Measurements from ENCODE around the gene TMX2.
"Not testable (repeated sequence)": the region's sequence is repeated elsewhere in the genome, so short reads cannot be mapped to it uniquely, and the experiment has no call there.

TMX2 gene, protein sequence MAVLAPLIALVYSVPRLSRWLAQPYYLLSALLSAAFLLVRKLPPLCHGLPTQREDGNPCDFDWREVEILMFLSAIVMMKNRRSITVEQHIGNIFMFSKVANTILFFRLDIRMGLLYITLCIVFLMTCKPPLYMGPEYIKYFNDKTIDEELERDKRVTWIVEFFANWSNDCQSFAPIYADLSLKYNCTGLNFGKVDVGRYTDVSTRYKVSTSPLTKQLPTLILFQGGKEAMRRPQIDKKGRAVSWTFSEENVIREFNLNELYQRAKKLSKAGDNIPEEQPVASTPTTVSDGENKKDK

DNA sequence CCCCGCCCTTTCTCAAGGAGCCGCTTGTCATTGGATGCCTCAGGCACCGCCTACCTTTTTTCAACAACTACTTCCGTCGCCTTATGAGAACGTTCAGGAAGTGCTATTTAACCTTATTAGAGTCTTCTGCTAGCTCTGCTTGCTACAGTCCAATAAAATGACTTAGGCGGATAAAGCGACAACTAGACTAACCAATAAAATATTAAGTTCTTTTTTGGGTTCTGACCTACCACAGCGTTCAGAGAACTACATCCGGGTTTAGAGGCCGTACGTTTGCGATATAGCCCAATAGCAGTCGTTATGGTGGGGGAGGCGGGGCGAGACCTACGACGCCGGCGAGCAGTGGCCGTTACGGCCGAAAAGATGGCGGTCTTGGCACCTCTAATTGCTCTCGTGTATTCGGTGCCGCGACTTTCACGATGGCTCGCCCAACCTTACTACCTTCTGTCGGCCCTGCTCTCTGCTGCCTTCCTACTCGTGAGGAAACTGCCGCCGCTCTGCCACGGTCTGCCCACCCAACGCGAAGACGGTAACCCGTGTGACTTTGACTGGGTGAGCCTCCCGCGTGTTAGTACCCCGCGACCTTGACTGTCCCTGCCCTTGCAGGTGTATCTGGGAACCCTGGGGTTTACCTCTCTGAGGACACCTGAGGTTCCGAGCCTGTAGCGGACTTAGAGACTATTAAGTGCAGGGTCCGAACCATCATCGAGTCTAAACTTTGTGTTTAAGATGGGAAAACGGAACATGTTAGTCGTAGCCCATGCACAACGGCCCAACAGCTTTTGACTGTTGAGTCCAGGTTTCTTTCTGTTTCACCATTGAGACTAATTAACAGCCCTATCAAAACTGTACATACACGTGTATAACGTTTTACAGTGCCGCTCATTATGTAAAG, at the start of gene TMX2:
TSS of gene TMX2 (plus strand) at position 338 of the 895 bp plus-strand sequence. CDS start at position 364, 26 bp downstream.
- DNase-seq (ENCODE audit: low read depth) = peak; percentile 86

DNA sequence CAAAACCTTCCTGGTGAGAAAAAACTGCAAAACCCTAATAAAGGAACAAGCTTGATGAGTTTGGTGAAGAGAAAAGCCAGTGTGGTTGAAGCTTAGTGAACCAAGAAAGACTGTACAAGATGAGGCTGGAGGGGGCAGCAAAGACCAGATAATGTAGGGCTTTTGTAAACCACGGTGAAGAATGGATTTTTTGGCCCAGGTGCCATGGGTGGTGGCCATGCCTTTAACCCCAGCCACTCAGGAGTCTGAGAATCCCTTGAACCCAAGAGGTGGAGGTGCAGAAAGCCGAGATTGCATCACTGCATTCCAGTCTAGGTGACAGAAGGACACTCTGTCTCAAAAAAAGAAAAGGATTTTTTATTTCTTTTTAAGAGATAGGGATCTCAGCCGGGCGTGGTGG, 49.5 kb upstream of the TMX2 start:
- DNase-seq (ENCODE audit: low read depth) = no peak

DNA sequence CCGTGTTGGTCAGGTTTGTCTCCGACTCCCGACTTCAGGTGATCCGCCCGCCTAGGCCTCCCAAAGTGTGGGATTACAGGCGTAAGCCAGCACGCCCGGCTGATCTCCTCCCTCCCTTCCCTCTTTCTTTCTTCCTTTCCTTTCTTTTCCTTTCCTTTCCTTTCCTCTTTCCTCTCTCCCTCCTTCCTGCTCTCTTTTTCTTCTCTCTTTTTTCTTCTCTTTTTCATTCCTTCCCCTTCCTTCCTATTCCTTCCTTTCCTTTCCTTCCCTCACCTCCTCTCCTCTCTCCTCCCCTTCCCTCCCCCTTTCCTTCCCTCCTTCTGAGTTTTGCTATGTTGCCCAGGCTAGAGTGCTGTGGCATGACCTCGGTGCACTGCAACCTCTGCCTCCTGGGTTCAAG, 48.4 kb upstream of the TMX2 start:
- DNase-seq (ENCODE audit: low read depth) = no peak

GRCh38 chr11:57667117-57667735, 45.2 kb upstream of the TMX2 start:
- DNase-seq (ENCODE audit: low read depth) = peak; percentile 88

- peak; percentile 99 for DNase-seq (ENCODE audit: low read depth)
Measured at GRCh38 chr11:57667736-57668433, 44.5 kb upstream of the TMX2 start, which contains the start of gene ZDHHC5. Gene ZDHHC5, plus strand, starts transcription at chr11:57668114. Its CDS starts 4,977 bp downstream, at chr11:57673091.

DNA sequence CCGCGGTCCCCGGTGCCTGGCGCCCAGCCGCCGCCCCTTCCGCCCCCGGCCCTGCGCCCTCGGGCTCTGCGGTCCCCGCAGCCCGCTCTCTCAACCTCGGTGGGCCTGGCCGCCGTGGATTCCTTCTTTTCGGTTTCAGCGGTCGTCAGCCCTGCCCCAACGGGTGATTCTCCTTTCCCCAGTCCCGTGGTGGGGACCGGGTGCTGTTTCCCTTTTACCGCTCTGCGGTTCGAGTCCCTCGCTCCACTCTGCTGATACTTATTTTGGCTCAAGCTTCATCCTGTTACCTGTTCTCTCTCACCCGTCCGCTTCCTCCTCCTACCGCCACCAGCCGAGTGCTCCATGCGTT, 44.0 kb upstream of the TMX2 start:
- DNase-seq (ENCODE audit: low read depth) = no peak

- DNase-seq (ENCODE audit: low read depth) = no peak
Measured at GRCh38 chr11:57674251-57674650, 38.1 kb upstream of the TMX2 start.

DNA sequence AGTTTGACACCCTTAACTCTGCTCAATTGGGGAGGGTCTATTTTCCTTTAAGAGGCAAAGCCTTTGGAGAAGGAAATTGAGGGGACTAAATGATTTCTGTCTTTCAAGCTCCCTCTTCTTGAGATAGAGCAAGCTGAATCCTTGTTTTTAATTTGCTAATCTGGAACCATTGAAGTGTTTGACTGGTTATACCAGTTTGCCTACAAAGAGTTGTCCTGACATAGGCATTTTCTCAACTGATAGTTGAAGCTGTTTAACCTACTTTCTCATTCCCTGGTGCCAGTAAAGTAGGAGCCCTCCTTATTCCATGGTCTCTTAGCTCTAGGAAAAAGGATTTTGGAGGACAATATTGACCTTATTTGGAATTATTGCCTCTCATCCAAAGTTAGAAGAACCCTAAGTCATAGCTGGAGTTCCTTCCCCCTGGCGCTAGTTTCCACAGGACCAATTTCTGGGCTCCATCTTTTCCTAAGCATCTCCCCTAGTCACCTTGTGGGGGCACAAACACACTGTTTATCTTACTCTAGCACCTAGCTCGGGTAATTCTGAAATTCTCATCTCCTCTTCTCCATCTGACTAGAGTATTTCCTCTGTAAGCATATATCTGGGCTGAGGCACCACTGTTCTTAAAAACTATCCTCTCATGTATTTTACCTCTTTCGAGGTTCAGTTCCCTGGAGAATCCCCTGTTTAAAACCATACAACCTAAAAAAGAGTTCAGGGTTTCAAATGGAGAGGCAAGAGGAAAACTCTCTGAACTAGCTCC, 37.0 kb upstream of the TMX2 start:
- DNase-seq (ENCODE audit: low read depth) = no peak

GRCh38 chr11:57679396-57679795, 33.0 kb upstream of the TMX2 start:
- no peak for DNase-seq (ENCODE audit: low read depth)

GRCh38 chr11:57680552-57680874, 31.9 kb upstream of the TMX2 start:
- no peak for DNase-seq (ENCODE audit: low read depth)

DNA sequence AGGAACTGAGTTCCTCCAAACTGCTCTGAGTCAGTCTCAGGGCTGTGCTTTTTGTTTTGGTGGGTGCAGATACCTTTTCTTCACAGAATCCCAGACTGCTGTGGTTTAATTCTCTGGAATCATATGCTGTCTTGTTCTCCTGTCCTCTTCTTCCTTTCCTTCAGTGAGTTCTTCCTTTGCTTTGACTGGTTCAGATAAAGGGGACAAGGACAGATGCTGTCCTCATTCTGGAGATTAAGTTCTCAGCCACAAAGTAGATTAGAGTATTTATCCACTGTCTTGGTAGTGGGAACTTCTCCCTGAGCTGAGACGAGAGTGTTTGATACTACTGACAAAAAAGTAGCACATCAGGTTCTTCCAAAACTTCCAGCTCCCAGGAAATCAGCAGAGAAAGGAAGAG, 31.2 kb upstream of the TMX2 start:
- no peak for DNase-seq (ENCODE audit: low read depth)

- not testable (repeated sequence) for DNase-seq (ENCODE audit: low read depth)
Measured at GRCh38 chr11:57690474-57690873, 21.9 kb upstream of the TMX2 start.

- no peak for DNase-seq (ENCODE audit: low read depth)
Measured at GRCh38 chr11:57698843-57699365, 13.5 kb upstream of the TMX2 start.

GRCh38 chr11:57699813-57700212, 12.6 kb upstream of the TMX2 start:
- DNase-seq (ENCODE audit: low read depth) = no peak

GRCh38 chr11:57700425-57700824, 12.0 kb upstream of the TMX2 start:
- DNase-seq (ENCODE audit: low read depth) = no peak

GRCh38 chr11:57703341-57703740, 9.1 kb upstream of the TMX2 start:
- no peak for DNase-seq (ENCODE audit: low read depth)

GRCh38 chr11:57704932-57705331, 7.5 kb upstream of the TMX2 start:
- no peak for DNase-seq (ENCODE audit: low read depth)

- not testable (repeated sequence) for DNase-seq (ENCODE audit: low read depth)
Measured at GRCh38 chr11:57705432-57705831, 7.0 kb upstream of the TMX2 start.

GRCh38 chr11:57709802-57710367, 2.5 kb upstream of the TMX2 start:
- no peak for DNase-seq (ENCODE audit: low read depth)

DNA sequence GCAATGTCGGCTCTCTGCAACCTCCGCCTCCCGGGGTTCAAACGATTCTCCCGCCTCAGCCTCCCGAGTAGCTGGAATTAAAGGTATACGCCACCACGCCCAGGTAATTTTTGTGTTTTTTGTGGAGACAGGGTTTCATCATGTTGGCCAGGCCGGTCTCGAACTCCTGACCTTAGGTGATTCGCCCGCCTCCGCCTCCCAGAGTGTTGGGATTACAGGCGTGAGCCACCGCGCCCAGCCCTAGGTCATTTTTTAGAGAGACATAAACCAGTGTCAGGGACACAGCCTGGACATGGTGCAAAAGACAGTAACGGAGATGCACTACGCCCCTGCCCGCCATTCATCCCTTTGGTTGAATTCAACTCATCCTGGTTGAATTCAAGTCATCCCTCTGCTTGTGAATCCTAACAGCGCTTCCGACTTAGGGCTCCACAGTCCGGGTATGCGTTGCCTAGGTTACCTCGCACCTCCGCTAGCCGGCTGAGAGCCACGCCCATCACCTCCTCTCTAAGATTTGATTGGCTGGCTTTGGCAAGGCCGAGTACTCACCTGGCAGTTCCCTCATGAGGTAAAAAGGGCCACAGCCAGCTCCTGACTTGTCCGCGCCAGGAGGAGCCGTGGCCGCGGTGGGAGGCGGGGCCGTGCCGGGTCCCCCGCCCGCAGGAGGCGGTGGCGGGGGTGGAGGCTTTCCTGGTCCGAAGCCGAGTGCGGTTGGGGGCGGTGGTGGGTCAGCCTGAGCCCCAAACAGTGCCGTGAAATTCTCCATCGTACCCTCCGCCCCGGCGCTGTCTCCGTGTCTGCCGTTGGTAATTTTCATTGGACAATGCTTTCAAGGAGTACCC, 758 bp upstream of the TMX2 start, which contains the start of gene MED19:
TSS of gene MED19 (minus strand) at position 802 of the 842 bp plus-strand sequence. CDS start at position 766, 36 bp downstream.
- peak; percentile 67 for DNase-seq (ENCODE audit: low read depth)

Measured in activated T-cell treated with anti-CD3 and anti-CD28 coated beads for 24 hours (primary cell).